Ovary (tissue), 3 donors: Measurements from ENCODE around the gene ADH1C.
"Not testable (repeated sequence)": the region's sequence is repeated elsewhere in the genome, so short reads cannot be mapped to it uniquely, and the experiment has no call there.

Source experiments
- CTCF ChIP-seq, 3 donors: fragments of 450-650 bp in 2 of 3; fragments of 200-600 bp in 1 of 3; IDR thresholded peaks; one replicate each; pipeline versions ENCODE4 v1.5.1 to v1.8.0; 2016 to 2022; ENCODE audit warnings: antibody characterized with exemption in 3 of 3, mild to moderate bottlenecking in 1 of 3
- EP300 ChIP-seq: sonication (generic); formaldehyde crosslinking; IDR thresholded peaks from one replicate; pipeline ENCODE4 v1.6.1; 2017; ENCODE audit warnings: antibody characterized with exemption
- POLR2A ChIP-seq: fragments of 450-650 bp; IDR thresholded peaks from one replicate; pipeline ENCODE4 v1.6.1; 2017; ENCODE audit warnings: antibody characterized with exemption, mild to moderate bottlenecking, moderate library complexity
- donor health status: DM: no; HTN: no; CAD: no.

- not testable (repeated sequence) for TF ChIP-seq POLR2A; CTCF (IDR thresholded peaks at IDR 0.05); EP300
Measured at GRCh38 chr4:99367817-99368216, 15.3 kb upstream of the ADH1C start.
